ENCODE data around the gene TBC1D1.

Gene TBC1D1

GRCh38 chr4:37902212-37902611 is 11.3 kb downstream of the TBC1D1 start:
- no peaks in the 10 kb centered on the region for H3K36me3 Mint-ChIP-seq (ENCODE audit: low read depth)
- no peak for TF ChIP-seq CTCF (IDR thresholded peaks at IDR 0.05; ENCODE audit: unreplicated experiment in 3 of 3)
- H3K27ac Mint-ChIP-seq, result no peak overlapping the region
- H3K9me3 Mint-ChIP-seq, result no peaks in the 10 kb centered on the region
- H3K27me3 Mint-ChIP-seq (ENCODE audit: low read depth), result no peaks in the 10 kb centered on the region
- H3K4me3 Mint-ChIP-seq, result no peak overlapping the region
- peaks cover 23% of the 10 kb centered on the region for H3K4me1 Mint-ChIP-seq

GRCh38 chr4:37902738-37903693 is 12.1 kb downstream of the TBC1D1 start:
- TF ChIP-seq CTCF (IDR thresholded peaks at IDR 0.05; ENCODE audit: unreplicated experiment in 3 of 3), result no peak
- H3K4me3 Mint-ChIP-seq, result no peak overlapping the region
- no peaks in the 10 kb centered on the region for H3K9me3 Mint-ChIP-seq
- H3K36me3 Mint-ChIP-seq (ENCODE audit: low read depth), result no peaks in the 10 kb centered on the region
- peaks cover 30% of the 10 kb centered on the region for H3K4me1 Mint-ChIP-seq
- peak overlapping the region in 1 of 3 experiments; percentile 8 for H3K27ac Mint-ChIP-seq
- H3K27me3 Mint-ChIP-seq (ENCODE audit: low read depth), result no peaks in the 10 kb centered on the region

- Mint-ChIP-seq H3K27me3 (ENCODE audit: low read depth) (no peaks in the 10 kb centered on the region), H3K27ac (peak overlapping the region in 2 of 3 experiments; percentile 8 to 84), H3K4me1 (peaks cover 38% of the 10 kb centered on the region), H3K36me3 (ENCODE audit: low read depth) (no peaks in the 10 kb centered on the region), H3K9me3 (no peaks in the 10 kb centered on the region), H3K4me3 (no peak overlapping the region)
- no peak for TF ChIP-seq CTCF (IDR thresholded peaks at IDR 0.05; ENCODE audit: unreplicated experiment in 3 of 3)
Observed at GRCh38 chr4:37903901-37904300, 13.0 kb downstream of the TBC1D1 start.

- Mint-ChIP-seq H3K27me3 (ENCODE audit: low read depth) (no peaks in the 10 kb centered on the region), H3K4me1 (peaks cover 47% of the 10 kb centered on the region), H3K9me3 (no peaks in the 10 kb centered on the region), H3K27ac (peak overlapping the region; percentile 58 to 84 (median 64)), H3K4me3 (no peak overlapping the region), H3K36me3 (ENCODE audit: low read depth) (no peaks in the 10 kb centered on the region)
- no peak for TF ChIP-seq CTCF (IDR thresholded peaks at IDR 0.05; ENCODE audit: unreplicated experiment in 3 of 3)
Observed at GRCh38 chr4:37904824-37905223, 13.9 kb downstream of the TBC1D1 start.

GRCh38 chr4:37905533-37906169 is 14.8 kb downstream of the TBC1D1 start:
- H3K4me3 Mint-ChIP-seq, result no peak overlapping the region
- no peaks in the 10 kb centered on the region for H3K27me3 Mint-ChIP-seq (ENCODE audit: low read depth)
- H3K4me1 Mint-ChIP-seq, result peaks cover 47% of the 10 kb centered on the region
- no peaks in the 10 kb centered on the region for H3K36me3 Mint-ChIP-seq (ENCODE audit: low read depth)
- peak overlapping the region in 2 of 3 experiments; percentile 0 to 64 for H3K27ac Mint-ChIP-seq
- no peaks in the 10 kb centered on the region for H3K9me3 Mint-ChIP-seq
- TF ChIP-seq CTCF (IDR thresholded peaks at IDR 0.05; ENCODE audit: unreplicated experiment in 3 of 3), result no peak

Data from nephron (organoid).